Upper lobe of right lung (tissue), 1 donor: ENCODE measurements around the gene CLCNKB. TPM values are rescaled to one million over a fixed set of nuclear protein-coding genes. Genes with fewer than 3 reads are reported as not detected.
"Not testable (repeated sequence)": the region's sequence is repeated elsewhere in the genome, so short reads cannot be mapped to it uniquely, and the experiment has no call there.

Source experiments
- ATAC-seq: fragments of 200-7000 bp; cut with Tn5 transposase; one replicate; pipeline ENCODE4 v1.9.1; 2020; ENCODE audit warnings: mild to moderate bottlenecking, moderate library complexity
- DNase-seq: peaks from one replicate; pipeline ENCODE4 v3.0.0-alpha.2; 2020
- H3K27ac ChIP-seq: fragments of 200-600 bp; one replicate; pipeline ENCODE4 v1.8.0; 2022
- H3K27me3 ChIP-seq: fragments of 200-600 bp; one replicate; pipeline ENCODE4 v1.8.0; 2022; ENCODE audit warnings: mild to moderate bottlenecking
- H3K36me3 ChIP-seq: fragments of 200-600 bp; one replicate; pipeline ENCODE4 v1.8.0; 2022
- H3K4me1 ChIP-seq: fragments of 200-600 bp; one replicate; pipeline ENCODE4 v1.8.0; 2022
- H3K4me3 ChIP-seq: fragments of 200-600 bp; one replicate; pipeline ENCODE4 v1.8.0; 2022; ENCODE audit warnings: mild to moderate bottlenecking
- H3K9me3 ChIP-seq: fragments of 200-600 bp; one replicate; pipeline ENCODE4 v1.8.0; 2022
- CTCF ChIP-seq: fragments of 200-600 bp; IDR thresholded peaks from one replicate; pipeline ENCODE4 v1.8.0; 2022; ENCODE audit warnings: antibody characterized with exemption
- intact Hi-C: fragments of 100-400 bp; cut with DNase I; formaldehyde crosslinking; loops from one replicate; pipeline ENCODE4 v1.11.0; 2022
- total RNA-seq: library from RNA; stranded (reverse); fragmentation: NEBNext Ultra II Directional; extraction: Animal tissue kit (Norgen Biotek cat#: 25700); gene quantifications from one replicate; pipeline ENCODE4 v1.2.1, GENCODE V29; 2021
- donor health status: DM: no; HTN: yes; CAD: no; lungs with severe emphysema.

The CLCNKB gene
- total RNA-seq, 1 donor from 2014 or later, result 0.35 TPM

- DNase-seq (no peak), ATAC-seq (no peak)
- H3K4me1 ChIP-seq, result peaks cover 15% of the 10 kb centered on the region
- no peaks in the 10 kb centered on the region for H3K27me3 ChIP-seq
- H3K9me3 ChIP-seq, result no peaks in the 10 kb centered on the region
- TF ChIP-seq CTCF, result no peak
- H3K36me3 ChIP-seq, result no peaks in the 10 kb centered on the region
- intact Hi-C loops, result no loop called here
- H3K4me3 ChIP-seq, result no peak overlapping the region
- H3K27ac ChIP-seq, result no peak overlapping the region
Measured at GRCh38 chr1:16020325-16020724, 23.3 kb upstream of the CLCNKB start.

- intact Hi-C loops, H3K27me3 ChIP-seq, H3K4me3 ChIP-seq, H3K36me3 ChIP-seq, H3K9me3 ChIP-seq, DNase-seq, H3K27ac ChIP-seq, ATAC-seq: not testable (repeated sequence)
- peaks cover 15% of the 10 kb centered on the region for H3K4me1 ChIP-seq
Measured at GRCh38 chr1:16020878-16021277, 22.7 kb upstream of the CLCNKB start.

GRCh38 chr1:16021681-16022080 lies 21.9 kb upstream of the CLCNKB start, which contains the start of gene CLCNKA:
Gene CLCNKA, plus strand, starts transcription at chr1:16022036. Its CDS starts 584 bp downstream, at chr1:16022620.
- Histone ChIP-seq H3K36me3 (no peaks in the 10 kb centered on the region), H3K9me3 (no peaks in the 10 kb centered on the region), H3K27ac (no peak within 1 kb of the TSS), H3K4me1 (peaks cover 16% of the 10 kb centered on the region), H3K27me3 (no peaks in the 10 kb centered on the region), H3K4me3 (no peak within 1 kb of the TSS)
- TF ChIP-seq CTCF, result no peak
- intact Hi-C loops, result no loop called here
- ATAC-seq (no peak), DNase-seq (no peak)

GRCh38 chr1:16022393-16022792 lies 21.2 kb upstream of the CLCNKB start:
- no peaks in the 10 kb centered on the region for H3K36me3 ChIP-seq
- peaks cover 23% of the 10 kb centered on the region for H3K4me1 ChIP-seq
- ATAC-seq, result no peak
- H3K4me3 ChIP-seq, result no peak overlapping the region
- TF ChIP-seq CTCF, result no peak
- no peak overlapping the region for H3K27ac ChIP-seq
- no peaks in the 10 kb centered on the region for H3K9me3 ChIP-seq
- H3K27me3 ChIP-seq, result no peaks in the 10 kb centered on the region
- no peak for DNase-seq
- intact Hi-C loops, result no loop called here

GRCh38 chr1:16023050-16023653 lies 20.4 kb upstream of the CLCNKB start:
- TF ChIP-seq CTCF, result no peak
- intact Hi-C loops, result no loop called here
- no peak overlapping the region for H3K27ac ChIP-seq
- H3K27me3 ChIP-seq, result no peaks in the 10 kb centered on the region
- no peak overlapping the region for H3K4me3 ChIP-seq
- H3K9me3 ChIP-seq, result no peaks in the 10 kb centered on the region
- no peak for DNase-seq
- H3K36me3 ChIP-seq, result no peaks in the 10 kb centered on the region
- ATAC-seq, result no peak
- peaks cover 17% of the 10 kb centered on the region for H3K4me1 ChIP-seq

- H3K4me1 ChIP-seq, intact Hi-C loops, DNase-seq, H3K27me3 ChIP-seq, H3K9me3 ChIP-seq, H3K27ac ChIP-seq, ATAC-seq, H3K4me3 ChIP-seq, H3K36me3 ChIP-seq: not testable (repeated sequence)
Measured at GRCh38 chr1:16026302-16026701, 17.3 kb upstream of the CLCNKB start.
